ENCODE measurements around the gene ASTN2.
"Not testable (repeated sequence)": the region's sequence is repeated elsewhere in the genome, so short reads cannot be mapped to it uniquely, and the experiment has no call there.

ASTN2 gene

DNA sequence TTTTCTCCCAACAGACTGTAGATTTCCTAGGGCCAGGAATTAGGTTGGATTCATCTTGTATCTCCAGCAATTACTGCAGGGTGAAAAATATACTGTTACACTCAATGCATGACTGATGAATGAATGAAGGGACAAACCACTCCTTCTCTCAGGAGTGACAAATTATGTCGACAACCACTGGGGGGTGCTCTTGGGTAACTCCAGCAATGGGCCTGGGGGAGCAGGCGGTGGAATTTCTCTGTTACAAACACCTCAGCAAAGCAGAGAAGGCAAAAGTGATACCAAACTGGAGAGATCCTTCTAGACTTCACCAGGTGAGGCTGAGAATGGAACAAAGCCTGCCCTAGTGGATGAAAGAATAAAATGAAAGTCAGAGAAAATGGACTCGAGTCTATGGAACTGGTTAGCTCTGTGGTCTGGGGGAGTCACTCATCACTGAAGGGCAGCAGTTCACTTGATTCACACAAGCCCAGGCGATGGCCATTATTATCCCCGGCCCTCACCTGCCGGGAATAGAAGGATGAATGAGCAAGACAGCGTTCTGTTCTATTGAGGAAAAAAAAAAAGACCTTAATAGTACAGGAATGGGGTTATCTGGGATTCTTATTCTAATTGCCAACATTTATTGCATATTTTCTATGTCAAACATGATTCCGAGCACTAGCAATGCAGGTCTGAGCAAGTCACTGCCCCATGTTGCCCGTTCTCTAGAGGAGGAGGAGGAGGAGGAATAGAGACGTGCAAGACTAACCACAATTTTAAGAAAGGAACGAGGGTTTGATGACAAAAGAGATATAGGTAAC lies 341.1 kb downstream of the ASTN2 start:
- DNase-seq = peak; percentile 53

DNA sequence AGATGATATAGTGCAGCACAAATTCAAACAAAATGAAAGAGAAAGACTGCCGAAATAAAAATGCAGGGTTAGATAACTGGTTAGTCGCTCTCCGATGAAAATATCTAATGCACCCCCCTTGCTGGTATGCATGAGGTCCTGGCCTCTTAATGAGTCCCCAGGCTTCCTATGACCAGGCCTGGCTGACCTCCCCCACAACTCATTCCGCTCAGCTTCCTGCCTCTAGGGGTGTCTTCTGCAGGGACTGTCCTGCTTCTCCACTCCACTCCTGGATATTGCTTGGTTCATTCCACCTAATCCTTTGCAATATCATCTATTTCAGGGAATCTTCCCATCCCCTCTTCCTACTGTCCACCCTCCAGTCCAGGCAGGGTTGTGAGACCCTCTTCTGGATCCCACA lies 341.8 kb downstream of the ASTN2 start:
- DNase-seq = no peak

DNA sequence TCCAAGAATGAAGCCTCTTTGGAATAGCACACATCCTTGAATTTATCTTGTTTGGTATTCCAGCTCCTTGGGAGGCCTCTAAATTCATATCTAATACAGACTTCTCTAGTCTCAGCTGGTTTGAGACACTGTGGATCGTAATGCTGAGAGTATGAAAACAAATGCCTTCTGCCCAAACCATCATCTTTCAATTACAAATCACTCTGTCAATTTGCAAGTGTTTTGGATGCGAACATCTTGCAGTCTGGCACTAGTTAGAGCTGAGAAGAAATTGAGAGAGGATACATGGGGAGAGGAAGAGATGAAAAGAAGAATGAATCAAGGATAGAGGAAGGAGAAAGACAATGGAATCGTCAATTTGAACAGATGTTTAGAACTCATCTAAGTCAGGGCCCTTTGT lies 342.6 kb downstream of the ASTN2 start:
- no peak for DNase-seq

DNA sequence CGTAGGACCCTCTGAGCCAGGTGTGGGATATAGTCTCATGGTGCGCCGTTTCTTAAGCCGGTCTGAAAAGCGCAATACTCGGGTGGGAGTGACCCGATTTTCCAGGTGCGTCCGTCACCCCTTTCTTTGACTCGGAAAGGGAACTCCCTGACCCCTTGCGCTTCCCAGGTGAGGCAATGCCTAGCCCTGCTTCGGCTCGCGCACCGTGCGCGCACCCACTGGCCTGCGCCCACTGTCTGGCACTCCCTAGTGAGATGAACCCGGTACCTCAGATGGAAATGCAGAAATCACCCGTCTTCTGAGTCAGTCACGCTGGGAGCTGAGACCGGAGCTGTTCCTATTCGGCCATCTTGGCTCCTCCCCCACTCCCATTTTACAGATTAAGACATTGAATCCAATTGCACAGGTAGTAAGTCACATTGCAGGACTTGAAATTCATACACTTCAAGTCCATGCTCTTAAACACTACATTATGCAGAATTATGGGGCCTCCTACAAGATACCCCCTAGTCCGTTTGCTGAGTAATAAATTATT lies 343.1 kb downstream of the ASTN2 start:
- DNase-seq = not testable (repeated sequence)

DNA sequence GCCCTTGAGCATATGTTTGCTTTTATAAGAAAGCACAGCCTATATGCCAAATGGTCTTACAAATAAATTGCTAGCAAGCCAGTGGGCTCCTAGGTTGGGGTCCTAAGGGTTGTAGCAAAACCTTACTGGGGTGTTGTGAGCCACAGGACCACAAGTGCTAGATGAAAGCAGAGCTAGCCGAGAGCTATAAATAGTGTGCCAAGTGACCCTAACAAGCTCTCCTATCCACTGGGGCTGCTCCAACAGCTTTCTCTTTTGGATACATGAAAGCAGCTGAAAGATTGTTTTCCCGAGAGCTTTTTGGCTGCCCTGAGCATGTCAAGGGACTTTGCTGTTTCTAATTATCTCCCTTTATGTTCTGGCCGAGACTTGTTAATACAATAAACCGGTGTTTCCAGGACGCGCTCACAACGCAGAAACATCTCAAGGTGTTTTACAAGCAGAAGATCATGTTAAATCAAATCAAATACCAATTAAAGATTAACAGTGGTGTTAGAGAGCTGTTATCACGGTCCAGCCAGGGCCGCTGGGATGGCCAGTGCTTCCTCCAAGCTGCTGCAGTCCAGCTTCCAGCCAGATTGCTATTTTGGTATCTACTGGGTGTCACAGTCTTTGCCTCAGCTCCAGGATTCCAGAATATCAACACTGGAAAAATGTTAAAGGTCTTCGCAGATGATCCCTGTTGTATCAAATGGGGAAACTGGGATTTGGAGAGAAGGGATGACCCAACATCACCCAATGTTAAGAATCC lies 351.0 kb downstream of the ASTN2 start:
- DNase-seq = no peak

DNA sequence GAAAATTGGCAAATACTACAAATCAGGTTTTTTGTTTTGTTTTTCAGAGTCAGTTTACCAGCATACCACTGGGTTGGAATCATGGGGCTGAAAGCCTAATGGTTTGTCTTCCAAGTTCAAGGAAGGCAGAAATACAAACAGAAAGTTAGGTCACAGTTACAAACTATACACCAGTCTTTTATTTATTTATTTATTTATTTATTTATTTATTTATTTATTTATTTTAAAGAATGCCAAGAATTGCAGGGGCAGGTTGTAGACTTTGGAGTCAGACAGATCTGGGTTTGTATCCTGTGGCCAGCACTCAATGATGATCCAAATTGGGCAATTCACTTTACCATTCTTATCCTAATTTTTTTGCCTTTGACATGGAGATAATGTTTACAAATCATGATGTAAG lies 353.9 kb downstream of the ASTN2 start:
- DNase-seq = no peak

DNA sequence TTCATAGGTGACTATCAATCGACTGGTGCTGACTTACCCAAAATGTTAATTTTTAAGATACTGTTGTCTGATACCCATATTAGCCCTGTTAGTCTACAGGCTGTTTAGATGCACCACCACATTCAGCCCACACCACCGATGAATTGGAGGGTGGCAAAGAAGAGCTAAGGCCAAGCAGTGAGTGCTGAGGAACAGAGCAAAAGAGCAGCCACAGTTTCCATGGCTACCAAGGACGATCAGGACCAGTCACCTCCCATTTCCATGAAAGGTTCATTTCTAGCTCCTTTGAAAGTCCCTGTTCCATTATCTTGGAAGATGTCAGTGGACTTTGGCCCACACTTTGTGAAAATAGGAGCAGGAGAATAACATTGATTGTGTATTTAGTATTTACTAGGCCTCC lies 364.9 kb downstream of the ASTN2 start:
- DNase-seq = no peak

DNA sequence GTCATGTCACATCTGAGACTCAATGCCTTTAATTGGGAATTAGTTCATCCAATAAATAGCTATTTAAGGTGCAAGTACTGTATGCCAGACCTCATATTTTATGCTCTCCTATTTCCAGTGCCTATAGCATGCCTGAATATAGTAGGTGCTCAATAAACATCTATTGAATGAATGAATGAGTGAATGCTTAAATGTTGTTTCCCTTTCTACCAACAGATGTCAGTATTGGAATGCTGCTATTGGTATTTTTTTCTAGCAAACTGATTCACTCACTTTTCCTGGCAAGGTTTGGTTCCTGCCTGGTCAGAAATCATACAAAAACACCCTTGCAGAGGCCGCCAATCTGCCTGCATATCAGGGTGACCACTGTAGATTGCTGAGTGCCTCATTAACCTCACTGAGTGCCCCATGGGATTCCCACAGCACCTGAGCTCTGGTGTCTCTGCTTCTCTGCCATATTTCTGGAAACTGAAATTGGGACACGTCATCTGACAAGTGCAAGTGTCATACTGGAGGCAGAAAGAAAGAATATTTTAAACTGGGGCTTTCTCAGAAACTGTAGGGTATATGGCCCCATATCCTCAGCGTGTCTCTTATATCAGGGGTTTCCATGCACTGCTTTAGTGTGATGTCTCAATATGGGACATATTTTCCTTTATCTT lies 368.1 kb downstream of the ASTN2 start:
- DNase-seq = no peak

DNA sequence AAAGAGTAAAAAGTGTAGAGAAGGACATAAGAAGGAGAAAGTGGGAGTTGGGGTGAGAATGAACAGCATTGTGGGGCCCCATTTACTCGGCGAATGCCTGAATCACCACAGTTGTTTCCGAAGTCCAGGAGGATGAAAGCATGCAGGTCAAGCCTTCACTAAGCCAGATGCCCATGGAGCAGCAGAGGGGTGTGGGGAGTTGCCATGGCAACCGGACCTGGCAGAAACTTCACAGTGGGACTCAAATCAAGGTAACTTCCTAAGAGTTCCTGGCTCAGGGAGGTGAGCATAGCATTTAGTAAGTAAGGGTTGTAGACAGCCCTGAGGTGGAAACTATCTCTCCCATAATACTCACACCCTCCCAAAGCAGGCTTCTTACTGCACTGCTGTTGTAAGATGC lies 370.6 kb downstream of the ASTN2 start:
- peak in 1 of 2 experiments; percentile 7 for DNase-seq

DNA sequence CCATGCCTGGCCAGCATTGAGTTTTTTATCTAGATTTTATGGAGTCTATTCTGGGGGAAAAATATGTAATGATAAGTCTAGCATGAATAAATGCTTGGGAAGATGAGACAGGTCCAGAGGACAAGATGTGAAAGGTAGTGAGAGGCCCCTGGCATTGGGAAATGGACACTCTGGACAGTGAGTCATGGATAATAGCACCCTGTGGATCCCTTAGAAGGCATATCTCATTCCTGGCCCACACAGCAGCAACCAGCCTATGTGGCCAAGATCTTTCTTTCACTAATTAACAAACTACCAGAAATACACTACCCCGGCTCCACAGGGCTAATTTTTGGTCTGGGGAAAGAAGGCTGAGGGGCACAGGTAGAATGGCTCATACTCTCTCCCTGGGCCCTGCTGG lies 371.7 kb downstream of the ASTN2 start:
- DNase-seq = no peak

DNA sequence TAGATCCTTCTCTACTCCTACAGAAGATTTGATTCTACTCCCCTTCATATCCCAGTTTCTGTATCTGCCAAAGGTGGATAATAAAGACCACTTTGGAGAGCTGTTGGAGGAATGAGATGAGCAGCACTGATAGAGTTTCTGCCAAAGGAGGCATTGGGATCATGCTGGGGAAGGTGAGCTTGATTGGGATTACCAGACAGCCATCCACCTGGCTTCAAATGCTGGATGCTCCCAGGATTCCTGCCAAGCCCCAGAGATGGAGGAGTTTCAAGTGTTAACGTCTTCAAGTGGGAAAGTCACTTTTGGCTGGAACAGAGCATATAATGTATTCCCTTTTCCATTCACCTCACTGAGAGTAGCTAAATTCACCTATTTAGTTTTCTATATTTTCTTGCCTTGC lies 379.3 kb downstream of the ASTN2 start:
- DNase-seq = no peak

DNA sequence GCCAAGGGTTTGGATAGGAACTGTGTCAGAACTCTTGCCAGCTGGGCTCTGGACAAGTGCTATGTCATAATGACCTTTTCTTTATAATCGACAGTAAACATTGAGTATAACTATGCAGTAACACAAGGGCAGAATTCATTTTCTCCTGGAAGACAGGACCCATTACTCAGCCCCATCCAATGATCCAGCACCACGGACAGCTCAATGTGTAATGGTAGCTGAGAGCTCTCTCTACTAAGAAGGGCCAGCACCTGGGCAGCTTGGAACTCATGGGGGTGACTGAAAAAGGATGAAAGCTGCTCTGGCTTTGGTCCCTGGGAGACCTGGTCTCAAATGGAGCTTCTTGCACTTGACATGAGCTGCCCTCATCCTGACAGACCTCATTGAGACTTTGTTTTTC lies 380.0 kb downstream of the ASTN2 start:
- DNase-seq = no peak

DNA sequence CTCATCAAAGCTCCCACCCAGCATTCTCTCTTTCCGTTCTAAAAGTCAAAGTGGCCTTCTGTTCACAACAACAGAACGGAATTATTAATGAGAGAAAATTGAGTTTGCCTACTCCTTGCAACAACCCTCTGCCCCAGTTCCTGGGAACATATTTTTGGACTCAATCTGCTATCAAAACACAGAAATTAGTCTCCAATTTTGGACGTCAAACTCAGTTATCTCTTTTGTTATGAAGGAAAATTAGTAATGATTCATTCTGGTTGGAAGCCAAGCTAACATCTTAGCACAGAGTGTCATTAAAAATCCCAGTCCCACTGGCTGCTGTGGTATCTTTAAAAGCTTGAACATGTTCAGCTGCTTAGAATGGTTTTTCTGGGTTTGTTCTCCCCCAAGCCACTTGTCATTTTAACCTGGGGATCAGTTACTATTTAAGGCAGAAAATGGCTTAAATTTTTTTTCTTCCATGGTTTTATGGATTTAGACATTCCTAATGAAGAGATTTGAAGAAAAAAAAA lies 384.5 kb downstream of the ASTN2 start:
- DNase-seq = no peak

DNA sequence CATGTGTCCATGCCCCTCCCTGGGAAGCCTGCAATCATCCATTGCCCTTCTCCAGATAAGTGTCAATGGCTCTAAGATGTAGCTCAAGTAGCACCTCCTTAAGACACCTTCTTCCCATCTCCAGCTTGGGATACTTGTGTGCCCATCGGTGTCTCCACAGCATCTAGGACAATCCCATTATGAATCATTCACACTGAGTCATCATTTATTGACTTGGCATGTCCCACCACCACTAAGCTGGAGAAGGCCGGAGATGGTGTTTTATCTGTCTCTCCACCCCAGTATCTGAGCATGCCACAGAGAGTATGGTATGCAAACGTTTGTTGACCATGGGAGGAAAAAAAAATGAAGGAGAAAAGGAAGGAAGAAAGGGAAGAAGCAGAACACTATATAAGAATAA lies 385.5 kb downstream of the ASTN2 start:
- no peak for DNase-seq

DNA sequence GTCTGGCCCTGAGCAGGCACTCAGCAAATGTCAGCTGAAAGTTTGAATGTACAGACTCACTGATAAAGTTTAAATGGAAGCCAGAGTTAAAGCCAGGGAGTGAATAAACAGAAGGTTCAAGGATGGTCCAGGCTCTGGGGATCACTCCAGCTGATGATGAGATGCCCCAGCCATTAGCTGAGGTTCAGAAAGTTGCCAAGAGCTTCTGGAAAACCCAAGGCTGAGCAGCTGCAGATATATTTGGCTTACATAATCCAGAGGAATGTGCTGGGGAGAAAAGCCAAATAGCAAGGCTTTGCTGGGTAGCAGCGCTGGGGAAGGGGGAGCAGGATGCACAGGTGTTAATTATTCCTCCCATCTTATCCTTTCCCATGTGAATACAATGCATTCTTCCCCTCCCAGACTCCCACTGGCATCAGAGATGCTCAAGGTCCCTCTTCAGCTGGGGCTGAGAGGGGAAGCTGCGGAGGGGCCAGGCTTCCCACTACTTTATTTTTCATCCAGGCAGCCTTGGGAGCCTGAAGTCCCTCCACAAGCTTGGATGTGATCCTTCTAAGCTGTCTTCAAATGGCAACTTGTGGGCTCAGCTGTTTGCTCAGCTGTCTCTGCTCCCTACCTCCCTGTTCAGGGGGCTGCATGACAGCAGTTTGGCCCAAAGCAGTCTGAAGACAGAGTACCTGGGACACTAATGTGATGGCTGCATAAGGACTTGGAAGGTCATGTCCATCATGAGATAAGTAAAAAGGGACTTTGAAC lies 386.6 kb downstream of the ASTN2 start:
- DNase-seq = no peak

DNA sequence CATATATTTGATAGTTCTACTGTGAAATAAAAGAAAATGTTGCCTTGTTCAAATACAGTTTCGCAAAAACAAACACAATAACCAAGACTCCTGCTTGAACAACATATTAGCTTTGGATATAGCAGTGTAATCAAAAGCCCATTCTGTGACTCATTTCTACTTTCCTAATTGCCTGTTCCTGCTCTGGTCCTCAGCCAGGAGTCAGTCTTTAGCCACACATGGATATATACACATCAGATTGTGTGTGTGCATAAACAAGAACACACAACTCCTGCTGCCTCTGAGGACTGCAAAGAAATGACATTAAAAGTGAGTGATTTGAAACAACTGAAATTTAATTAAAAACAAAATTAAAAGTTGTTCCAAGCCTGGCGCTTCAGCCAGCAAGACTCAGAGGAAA lies 393.0 kb downstream of the ASTN2 start:
- peak; percentile 85 to 95 for DNase-seq

DNA sequence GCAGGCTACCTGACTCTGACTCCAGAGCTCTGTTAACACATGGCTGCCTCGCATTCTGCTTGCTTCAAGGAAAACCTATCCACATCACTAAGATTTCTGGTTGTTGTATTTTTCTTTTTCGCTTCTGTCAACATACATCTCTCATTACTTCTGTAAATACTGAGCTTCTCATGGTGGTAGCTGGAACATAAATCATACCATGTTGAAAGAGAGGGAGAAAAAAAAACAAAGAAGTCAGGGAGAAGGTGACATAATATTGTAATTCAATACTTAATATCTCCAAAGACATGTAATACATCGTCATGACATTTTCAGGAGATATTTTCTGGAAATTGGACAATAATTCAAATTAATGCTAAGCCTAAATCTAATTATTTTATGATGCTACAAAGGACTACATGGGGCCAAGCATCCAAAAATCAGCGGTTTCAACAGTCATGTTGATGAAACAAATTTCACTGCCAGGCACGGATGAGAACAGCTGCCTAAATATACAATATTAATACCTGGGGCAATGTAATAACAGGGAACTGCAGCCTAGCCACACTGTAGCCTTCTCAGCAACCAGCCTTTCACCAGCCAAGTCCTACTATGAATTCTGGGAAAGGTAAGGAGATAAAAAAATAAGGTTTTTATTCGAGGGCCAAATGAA lies 395.8 kb downstream of the ASTN2 start:
- peak; percentile 32 to 76 for DNase-seq

DNA sequence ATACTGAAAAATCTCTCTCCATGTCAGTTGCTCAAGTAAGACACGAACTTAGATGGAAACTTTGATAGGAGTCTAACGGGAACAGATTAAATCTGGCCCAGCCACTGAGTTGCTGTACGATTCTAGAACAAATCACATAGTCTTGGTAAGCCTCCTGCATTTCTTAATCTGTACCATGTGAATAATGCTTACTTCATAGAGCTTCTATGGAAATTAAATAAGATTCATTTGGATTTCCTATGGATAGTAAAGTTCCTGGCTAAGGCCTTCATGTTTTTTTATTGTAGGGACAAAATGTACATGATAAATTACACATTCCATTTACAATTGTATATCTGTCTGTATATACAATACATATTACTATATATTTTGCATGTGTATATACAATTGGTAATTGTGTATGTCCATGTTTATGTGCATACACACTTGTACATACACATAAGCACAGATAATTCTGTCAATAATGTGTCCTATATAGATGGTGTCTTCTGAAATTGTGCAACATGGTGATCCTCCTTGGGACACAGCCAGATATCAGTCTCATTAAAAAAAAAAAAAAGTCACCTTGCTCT lies 397.4 kb downstream of the ASTN2 start:
- DNase-seq = no peak

DNA sequence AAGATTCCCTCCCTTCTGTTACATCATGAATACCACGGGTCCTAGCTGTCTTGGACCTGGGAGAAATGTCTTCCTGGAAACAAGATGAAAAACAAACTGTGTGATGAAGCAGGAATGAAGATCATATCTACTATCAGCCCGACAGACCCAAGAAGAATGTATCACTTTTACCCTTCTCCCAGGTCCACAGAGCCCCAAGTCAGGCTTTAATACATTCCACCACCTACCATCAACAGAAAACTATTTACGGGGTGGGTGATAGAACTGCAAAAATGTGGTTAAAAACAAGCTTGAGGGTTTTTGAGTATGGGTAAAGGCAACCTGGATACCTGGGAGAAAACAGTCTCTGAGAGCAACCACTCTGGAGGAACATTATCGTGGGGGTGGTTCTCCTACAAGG lies 400.8 kb downstream of the ASTN2 start:
- DNase-seq = no peak

DNA sequence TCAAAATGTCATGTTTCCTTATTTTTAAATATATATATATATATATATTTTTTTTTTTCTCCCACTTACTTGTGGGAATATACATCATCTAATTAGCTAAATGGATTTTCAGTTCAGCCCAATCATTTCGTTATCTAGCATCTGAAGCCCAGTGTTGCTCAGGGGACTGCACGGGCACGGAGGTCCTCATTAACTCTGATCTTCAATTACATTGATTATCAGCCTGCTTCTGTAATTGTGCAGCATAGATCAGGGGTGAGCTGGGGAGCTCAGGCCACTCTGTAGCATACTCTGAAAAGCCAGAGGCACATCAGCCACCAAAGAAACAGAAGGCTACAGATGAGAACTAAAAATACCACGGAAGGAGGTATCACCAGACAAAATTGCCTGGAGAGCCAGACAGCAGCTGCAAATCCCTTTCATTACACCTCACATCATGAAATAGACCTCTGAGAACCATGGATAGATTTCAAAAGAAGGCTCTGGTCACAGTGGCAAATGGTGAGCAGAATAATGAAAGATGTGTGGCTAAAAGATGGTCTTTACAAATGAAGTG lies 401.3 kb downstream of the ASTN2 start:
- no peak for DNase-seq

DNA sequence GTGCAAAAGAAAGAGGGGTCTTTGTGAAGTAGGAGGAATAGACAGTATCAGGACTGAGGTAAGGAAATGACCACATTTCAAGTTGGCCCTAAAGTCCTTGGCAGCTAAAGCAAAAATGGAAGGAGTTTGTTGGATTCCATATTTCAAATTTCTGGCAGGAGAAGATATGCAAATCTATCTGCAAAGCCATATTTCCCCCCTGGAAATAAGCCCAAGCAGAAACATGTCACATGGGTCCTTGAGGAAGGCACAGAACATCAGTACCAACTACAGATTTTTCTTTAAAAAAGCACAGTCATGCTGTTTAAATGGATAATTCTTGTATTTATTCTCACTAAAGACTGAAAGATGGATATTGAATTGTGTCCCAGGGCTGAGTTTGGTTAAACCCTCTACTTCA lies 404.8 kb downstream of the ASTN2 start:
- DNase-seq = no peak

Data from NCI-H2081 (cell line).